SK-N-MC (cell line): ENCODE data around the gene ST6GALNAC2.
"Not testable (repeated sequence)": the region's sequence is repeated elsewhere in the genome, so short reads cannot be mapped to it uniquely, and the experiment has no call there.

ENCODE experiments used
- DNase-seq: peaks from one replicate; pipeline ENCODE4 v3.0.0-alpha.2; 2011; ENCODE audit warnings: low read depth, low spot score
- H3K27ac ChIP-seq: fragments of 200-600 bp; sonication (generic); 2 replicates; pipeline ENCODE4 v1.5.1; 2016; ENCODE audit warnings: mixed run types
- H3K36me3 ChIP-seq: fragments of 200-600 bp; sonication (generic); 2 replicates; pipeline ENCODE4 v1.6.1; 2017; ENCODE audit warnings: antibody characterized with exemption, low read length, mixed read lengths; ENCODE audit not compliant: insufficient read depth
- H3K4me3 ChIP-seq: fragments of 200-600 bp; sonication (generic); 2 replicates; pipeline ENCODE4 v1.5.1; 2016
- H3K9ac ChIP-seq: fragments of 200-600 bp; sonication (generic); 2 replicates; pipeline ENCODE4 v1.8.0; 2017; ENCODE audit warnings: mixed run types, mixed read lengths; ENCODE audit not compliant: insufficient read length
- H3K9me3 ChIP-seq: fragments of 200-600 bp; sonication (generic); 2 replicates; pipeline ENCODE4 v1.6.1; 2017; ENCODE audit warnings: low read depth, mild to moderate bottlenecking, antibody characterized with exemption, low read length, moderate library complexity, mixed read lengths
- EZH2 ChIP-seq: fragments of 200-600 bp; sonication (generic); IDR thresholded peaks from one replicate; pipeline ENCODE4 v1.6.1; 2017; ENCODE audit warnings: antibody characterized with exemption
- FOXP2 ChIP-seq: optimal IDR thresholded peaks from 2 replicates; pipeline ENCODE3; 2011; ENCODE audit warnings: mild to moderate bottlenecking, moderate library complexity; ENCODE audit not compliant: insufficient read depth; ENCODE audit errors: extremely low read length, control extremely low read depth
- POLR2AphosphoS5 ChIP-seq: IDR thresholded peaks from 2 replicates; pipeline ENCODE4 v1.6.1; 2012; ENCODE audit warnings: mild to moderate bottlenecking, low read depth, low read length, borderline replicate concordance

The ST6GALNAC2 gene

GRCh38 chr17:76623271-76624146 is 37.8 kb upstream of the ST6GALNAC2 start:
- Histone ChIP-seq H3K27ac (no peak overlapping the region), H3K9ac (no peak overlapping the region)
- peak; percentile 26 for DNase-seq

GRCh38 chr17:76617838-76618237 is 32.2 kb upstream of the ST6GALNAC2 start:
- TF ChIP-seq POLR2AphosphoS5 (no peak), EZH2 (no peak), FOXP2 (no peak)
- Histone ChIP-seq H3K9ac (no peak overlapping the region), H3K36me3 (no peaks in the 10 kb centered on the region), H3K27ac (no peak overlapping the region), H3K9me3 (no peaks in the 10 kb centered on the region), H3K4me3 (no peak overlapping the region)
- no peak for DNase-seq

More at GRCh38 chr17:76623271-76624146, 37.8 kb upstream of the ST6GALNAC2 start:
- no peak for TF ChIP-seq POLR2AphosphoS5
- TF ChIP-seq FOXP2, result no peak
- TF ChIP-seq EZH2, result no peak
- H3K9me3 ChIP-seq, result no peaks in the 10 kb centered on the region
- H3K36me3 ChIP-seq, result no peaks in the 10 kb centered on the region
- peak overlapping the region; percentile 14 for H3K4me3 ChIP-seq

- TF ChIP-seq POLR2AphosphoS5 (no peak), EZH2 (no peak), FOXP2 (no peak)
- no peak for DNase-seq
- H3K27ac ChIP-seq, result no peak overlapping the region
- H3K9ac ChIP-seq, result no peak overlapping the region
- H3K4me3 ChIP-seq, result no peak overlapping the region
- H3K36me3 ChIP-seq, result no peaks in the 10 kb centered on the region
- H3K9me3 ChIP-seq, result no peaks in the 10 kb centered on the region
These were observed 29.4 kb upstream of the ST6GALNAC2 start for GRCh38 chr17:76614912-76615617.

GRCh38 chr17:76614064-76614759 is 28.6 kb upstream of the ST6GALNAC2 start:
- not testable (repeated sequence) for DNase-seq, H3K9me3 ChIP-seq, H3K27ac ChIP-seq, H3K9ac ChIP-seq, H3K4me3 ChIP-seq, H3K36me3 ChIP-seq

- no peaks in the 10 kb centered on the region for H3K9me3 ChIP-seq
- TF ChIP-seq FOXP2, result no peak
- no peak for TF ChIP-seq EZH2
- no peak for TF ChIP-seq POLR2AphosphoS5
- no peak for DNase-seq
- no peak overlapping the region for H3K27ac ChIP-seq
- H3K36me3 ChIP-seq, result no peaks in the 10 kb centered on the region
- H3K4me3 ChIP-seq, result no peak overlapping the region
- no peak overlapping the region for H3K9ac ChIP-seq
These were observed 27.6 kb upstream of the ST6GALNAC2 start for GRCh38 chr17:76612977-76613851.

- no peak for TF ChIP-seq FOXP2
- no peak for TF ChIP-seq POLR2AphosphoS5
- TF ChIP-seq EZH2, result no peak
- H3K9ac ChIP-seq, result no peak overlapping the region
- H3K9me3 ChIP-seq, result no peaks in the 10 kb centered on the region
- no peak overlapping the region for H3K27ac ChIP-seq
- no peak overlapping the region for H3K4me3 ChIP-seq
- DNase-seq, result no peak
- H3K36me3 ChIP-seq, result no peaks in the 10 kb centered on the region
These were observed 26.8 kb upstream of the ST6GALNAC2 start for GRCh38 chr17:76612465-76612864.

- Histone ChIP-seq H3K4me3 (no peak overlapping the region), H3K9me3 (no peaks in the 10 kb centered on the region), H3K9ac (no peak overlapping the region), H3K36me3 (no peaks in the 10 kb centered on the region), H3K27ac (no peak overlapping the region)
- TF ChIP-seq POLR2AphosphoS5 (no peak), EZH2 (no peak), FOXP2 (no peak)
- no peak for DNase-seq
These were observed 26.1 kb upstream of the ST6GALNAC2 start for GRCh38 chr17:76611758-76612157.

GRCh38 chr17:76611080-76611749 is 25.6 kb upstream of the ST6GALNAC2 start:
- not testable (repeated sequence) for DNase-seq, H3K9me3 ChIP-seq, H3K9ac ChIP-seq, H3K27ac ChIP-seq, H3K4me3 ChIP-seq, H3K36me3 ChIP-seq

- H3K4me3 ChIP-seq, H3K27ac ChIP-seq: not testable (repeated sequence)
These were observed 21.0 kb upstream of the ST6GALNAC2 start for GRCh38 chr17:76606685-76607084.

More at GRCh38 chr17:76606685-76607084, 21.0 kb upstream of the ST6GALNAC2 start:
- not testable (repeated sequence) for H3K9ac ChIP-seq, H3K9me3 ChIP-seq, H3K36me3 ChIP-seq, DNase-seq
